ENCODE data around the gene NTRK2.

GRCh38 chr9:84636436-84636835 lies 33.1 kb upstream of the NTRK2 start:
- TF ChIP-seq BCLAF1 (IDR thresholded peaks at IDR 0.05), result no peak
- TF ChIP-seq NBN (IDR thresholded peaks at IDR 0.05), result no peak
